ENCODE measurements around the gene RBM6.

The RBM6 gene

GRCh38 chr3:50122661-50123391 is 182.9 kb downstream of the RBM6 start:
- no peak for DNase-seq (ENCODE audit: insufficient read length, low spot score)
- no peak for TF ChIP-seq CTCF (IDR thresholded peaks at IDR 0.05; ENCODE audit: insufficient read depth, missing control alignments)
- FAIRE-seq, result no peak

GRCh38 chr3:50123394-50124051 is 183.6 kb downstream of the RBM6 start:
- FAIRE-seq (no peak), DNase-seq (ENCODE audit: insufficient read length, low spot score) (no peak)
- TF ChIP-seq CTCF (IDR thresholded peaks at IDR 0.05; ENCODE audit: insufficient read depth, missing control alignments), result no peak

GRCh38 chr3:50124052-50124799 is 184.3 kb downstream of the RBM6 start:
- TF ChIP-seq CTCF (IDR thresholded peaks at IDR 0.05; ENCODE audit: insufficient read depth, missing control alignments), result no peak
- DNase-seq (ENCODE audit: insufficient read length, low spot score), result no peak
- no peak for FAIRE-seq

- FAIRE-seq, result no peak
- no peak for TF ChIP-seq CTCF (IDR thresholded peaks at IDR 0.05; ENCODE audit: insufficient read depth, missing control alignments)
- DNase-seq (ENCODE audit: insufficient read length, low spot score), result no peak
Measured at GRCh38 chr3:50124800-50125178, 184.8 kb downstream of the RBM6 start.

- DNase-seq (ENCODE audit: insufficient read length, low spot score), result no peak
- FAIRE-seq, result no peak
- no peak for TF ChIP-seq CTCF (IDR thresholded peaks at IDR 0.05; ENCODE audit: insufficient read depth, missing control alignments)
Measured at GRCh38 chr3:50125541-50126286, 185.8 kb downstream of the RBM6 start.

- DNase-seq (ENCODE audit: insufficient read length, low spot score), result no peak
- TF ChIP-seq CTCF (IDR thresholded peaks at IDR 0.05; ENCODE audit: insufficient read depth, missing control alignments), result no peak
- no peak for FAIRE-seq
Measured at GRCh38 chr3:50126287-50127211, 186.6 kb downstream of the RBM6 start.
